Fibroblast of skin of right biceps (primary cell): ENCODE results near the gene OGFOD2.
A peak's percentile ranks its signal among the peaks of the same experiment; 100 is the strongest.

Source experiments
- DNase-seq: peaks from one replicate; pipeline ENCODE4 v3.0.0-alpha.2; 2013

The OGFOD2 gene

DNA sequence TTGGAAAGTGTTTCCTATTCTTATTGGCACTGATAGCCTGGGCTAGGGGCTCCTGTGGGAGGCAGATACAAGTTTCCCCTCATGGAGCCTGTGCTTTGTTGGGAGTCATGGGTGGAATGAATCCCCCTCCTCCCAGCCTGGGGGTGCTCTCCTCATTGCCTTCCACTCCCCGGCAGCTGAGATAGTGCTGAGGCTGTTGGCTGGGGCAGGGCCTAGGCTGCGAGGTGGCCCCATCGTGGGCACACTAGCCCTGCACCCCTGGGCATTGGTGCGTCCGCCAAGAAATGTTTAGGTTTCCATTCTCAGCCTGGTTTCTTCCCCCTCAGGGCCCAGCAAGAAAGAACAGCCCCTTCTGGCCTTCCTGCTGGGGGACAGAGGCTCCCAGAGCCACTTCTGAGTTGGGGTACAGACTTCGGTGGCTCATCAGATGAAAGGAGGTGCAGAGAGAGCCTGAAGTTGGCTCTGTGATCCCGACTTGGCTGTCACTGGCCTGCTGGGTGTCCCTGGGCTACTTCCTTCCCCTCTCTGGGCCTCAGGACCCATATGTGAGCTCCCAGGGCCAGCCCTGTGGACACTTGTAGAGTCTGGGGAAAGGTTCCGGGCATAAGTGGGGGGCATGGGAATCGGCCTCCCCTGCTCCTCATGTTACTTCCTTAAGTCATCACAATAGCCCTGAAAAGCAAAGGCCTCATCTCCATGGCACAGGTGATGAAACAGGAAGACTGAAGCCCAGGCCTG is 2.8 kb downstream of the OGFOD2 start:
- no peak for DNase-seq

GRCh38 chr12:122978507-122978955 is 3.5 kb downstream of the OGFOD2 start:
- no peak for DNase-seq

DNA sequence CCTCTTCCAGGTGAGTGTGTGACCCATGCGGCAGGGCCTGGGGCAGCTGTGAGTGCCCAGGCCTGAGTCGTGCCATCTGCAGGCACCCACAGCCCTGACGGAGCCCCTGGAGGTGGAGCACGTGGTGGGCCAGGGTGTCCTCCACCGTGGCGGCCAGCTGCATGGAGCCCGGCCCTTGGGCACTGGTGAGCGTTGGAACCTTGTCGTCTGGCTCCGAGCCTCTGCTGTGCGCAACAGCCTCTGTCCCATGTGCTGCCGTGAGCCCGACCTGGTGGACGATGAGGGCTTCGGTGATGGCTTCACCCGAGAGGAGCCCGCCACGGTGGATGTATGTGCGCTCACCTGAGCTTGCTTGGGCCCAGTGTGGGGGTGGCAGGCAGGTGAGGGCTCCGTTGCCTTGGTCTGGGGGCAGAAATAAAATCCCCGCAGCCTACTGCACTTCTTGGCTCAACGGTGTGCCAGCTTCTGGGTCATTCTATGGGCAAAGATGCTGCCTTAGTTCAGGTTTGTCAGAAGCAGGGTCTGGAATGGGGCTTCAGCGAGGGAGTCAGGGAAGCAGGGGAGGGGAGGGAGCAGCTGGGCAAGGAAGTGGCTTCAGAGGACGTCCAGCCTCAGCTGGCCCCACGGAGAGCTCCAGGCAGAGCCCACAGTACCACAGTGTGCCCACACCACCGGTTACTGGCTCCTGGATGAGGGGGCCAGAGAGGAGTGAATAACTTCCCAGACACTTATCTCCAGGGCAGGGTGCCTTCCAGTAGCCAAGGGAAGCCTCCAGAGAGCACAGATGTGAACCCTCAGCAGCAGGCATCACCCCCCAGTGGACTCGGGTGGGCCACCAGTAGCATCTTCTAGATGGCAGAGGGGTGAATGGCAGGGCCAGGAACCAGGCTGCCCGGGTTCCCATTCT is 4.2 kb downstream of the OGFOD2 start:
- DNase-seq, result no peak

DNA sequence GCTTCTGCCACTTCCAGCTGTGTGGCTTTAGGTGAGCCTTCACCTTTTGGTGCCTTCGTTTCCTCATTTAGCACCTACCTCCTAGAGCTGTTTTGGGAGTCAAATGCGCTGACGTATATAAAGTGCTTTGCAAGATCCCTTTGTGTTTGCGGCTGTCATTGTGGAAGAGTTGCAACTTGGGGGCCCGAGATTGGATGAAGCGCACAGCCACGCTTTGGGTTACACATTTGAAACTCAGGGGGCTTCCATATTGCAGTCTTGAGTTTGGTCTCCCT is 4.8 kb downstream of the OGFOD2 start:
- no peak for DNase-seq

DNA sequence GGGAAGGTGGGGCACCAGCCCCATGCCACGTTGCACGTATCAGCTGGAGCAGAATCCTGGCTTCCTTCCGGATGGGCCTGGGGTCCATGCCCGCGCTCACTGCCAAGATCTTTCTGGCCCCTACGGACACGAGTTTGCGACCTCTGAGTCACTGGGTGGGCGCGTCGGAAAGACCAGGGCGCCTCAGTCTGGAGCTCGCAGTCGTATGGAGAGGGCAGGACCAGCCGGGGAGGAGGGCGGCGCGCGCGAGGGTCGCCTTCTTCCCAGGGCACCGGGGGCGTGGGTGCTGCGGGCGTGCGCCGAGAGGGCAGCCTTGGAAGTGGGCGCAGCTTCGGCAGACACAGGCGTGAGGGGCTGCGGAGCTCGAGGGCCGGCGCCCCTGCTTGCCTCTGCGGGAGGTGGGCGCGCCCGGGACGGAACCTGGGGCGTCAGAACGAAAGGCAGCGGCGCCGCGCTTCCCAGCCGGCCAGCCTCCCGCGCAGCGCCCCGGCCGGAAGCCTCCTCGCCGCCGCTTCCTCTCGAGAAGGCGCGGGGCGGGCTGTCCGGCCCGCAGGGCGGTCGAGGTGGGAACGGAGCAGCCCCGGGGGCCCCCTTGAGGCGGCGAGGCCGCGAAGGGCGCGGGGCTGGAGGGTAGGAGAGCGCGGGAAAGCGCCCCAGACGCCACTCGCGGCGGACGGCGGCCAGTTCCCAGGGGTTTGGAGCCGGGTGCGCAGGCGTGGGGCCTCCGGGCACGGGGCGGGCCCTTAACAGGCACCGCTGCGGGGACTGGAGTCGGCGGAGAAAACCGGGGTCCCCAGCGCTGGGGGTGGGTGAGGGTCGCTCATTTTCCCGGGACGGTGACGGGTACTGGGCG is 5.4 kb downstream of the OGFOD2 start, which contains the start of gene ARL6IP4:
Gene ARL6IP4, plus strand, starts transcription at position 499 of the 853 bp plus-strand sequence. CDS start 459 bp downstream, outside the sequence.
- peak; percentile 71 for DNase-seq

DNA sequence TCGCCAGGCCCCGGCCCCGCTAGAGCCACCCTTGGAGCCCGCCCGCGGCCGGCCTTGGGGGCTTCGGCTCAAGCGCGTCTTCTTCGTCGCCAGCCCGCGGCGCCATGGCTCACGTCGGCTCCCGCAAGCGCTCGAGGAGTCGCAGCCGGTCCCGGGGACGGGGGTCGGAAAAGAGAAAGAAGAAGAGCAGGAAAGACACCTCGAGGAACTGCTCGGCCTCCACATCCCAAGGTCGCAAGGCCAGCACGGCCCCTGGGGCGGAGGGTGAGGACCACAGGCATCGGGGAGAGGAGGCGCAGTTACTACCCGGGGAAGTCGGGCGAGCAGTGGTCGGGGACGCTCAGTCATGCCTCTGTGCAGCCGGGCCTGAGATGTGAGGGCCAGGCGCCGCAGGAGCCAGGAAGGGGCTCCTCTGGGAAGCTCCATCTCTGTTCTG is 6.0 kb downstream of the OGFOD2 start:
- DNase-seq, result no peak

DNA sequence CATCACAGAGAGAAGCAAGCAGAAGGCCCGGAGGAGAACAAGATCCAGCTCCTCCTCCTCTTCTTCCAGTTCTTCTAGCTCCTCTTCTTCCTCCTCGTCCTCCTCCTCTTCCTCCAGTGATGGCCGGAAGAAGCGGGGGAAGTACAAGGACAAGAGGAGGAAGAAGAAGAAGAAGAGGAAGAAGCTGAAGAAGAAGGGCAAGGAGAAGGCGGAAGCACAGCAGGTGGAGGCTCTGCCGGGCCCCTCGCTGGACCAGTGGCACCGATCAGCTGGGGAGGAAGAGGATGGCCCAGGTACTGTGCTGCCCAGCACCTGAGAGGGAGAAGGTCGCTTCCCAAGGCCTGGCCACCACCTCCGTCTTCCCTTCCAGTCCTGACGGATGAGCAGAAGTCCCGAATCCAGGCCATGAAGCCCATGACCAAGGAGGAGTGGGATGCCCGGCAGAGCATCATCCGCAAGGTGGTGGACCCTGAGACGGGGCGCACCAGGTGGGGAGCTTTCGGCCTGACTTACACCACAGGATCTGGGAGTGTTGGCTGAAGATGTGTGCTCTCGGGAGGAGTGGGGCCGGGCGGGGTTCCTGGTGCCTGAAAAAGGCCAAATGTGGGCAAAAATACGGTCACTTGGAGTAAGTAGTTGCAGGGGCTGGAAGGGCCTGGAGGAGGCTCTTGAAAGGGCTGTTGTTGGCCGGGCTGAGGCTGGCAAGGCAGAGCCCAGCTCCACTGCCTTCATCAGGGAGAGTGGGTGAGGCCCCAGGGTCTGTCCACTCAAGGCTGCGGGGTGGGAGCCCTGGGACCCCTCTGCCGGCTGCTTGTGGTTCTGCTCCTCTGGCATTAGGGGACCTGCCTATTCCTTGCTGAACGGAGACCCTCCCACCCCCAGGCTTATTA is 6.8 kb downstream of the OGFOD2 start:
- DNase-seq, result no peak

DNA sequence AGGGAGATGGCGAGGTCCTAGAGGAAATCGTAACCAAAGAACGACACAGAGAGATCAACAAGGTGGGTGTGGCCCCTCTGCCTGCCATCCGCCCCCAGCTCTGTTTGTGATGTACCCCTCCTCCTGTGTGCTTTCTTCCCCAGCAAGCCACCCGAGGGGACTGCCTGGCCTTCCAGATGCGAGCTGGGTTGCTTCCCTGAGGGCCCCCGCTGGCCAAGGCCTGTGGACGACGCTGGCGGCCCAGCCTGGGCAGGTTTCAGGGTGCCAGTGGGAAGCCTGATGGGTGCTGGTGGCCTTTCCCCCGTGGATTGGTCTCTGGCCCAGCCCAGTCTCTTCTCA is 7.4 kb downstream of the OGFOD2 start:
- no peak for DNase-seq

GRCh38 chr12:122982963-122983788 is 8.1 kb downstream of the OGFOD2 start:
- no peak for DNase-seq

DNA sequence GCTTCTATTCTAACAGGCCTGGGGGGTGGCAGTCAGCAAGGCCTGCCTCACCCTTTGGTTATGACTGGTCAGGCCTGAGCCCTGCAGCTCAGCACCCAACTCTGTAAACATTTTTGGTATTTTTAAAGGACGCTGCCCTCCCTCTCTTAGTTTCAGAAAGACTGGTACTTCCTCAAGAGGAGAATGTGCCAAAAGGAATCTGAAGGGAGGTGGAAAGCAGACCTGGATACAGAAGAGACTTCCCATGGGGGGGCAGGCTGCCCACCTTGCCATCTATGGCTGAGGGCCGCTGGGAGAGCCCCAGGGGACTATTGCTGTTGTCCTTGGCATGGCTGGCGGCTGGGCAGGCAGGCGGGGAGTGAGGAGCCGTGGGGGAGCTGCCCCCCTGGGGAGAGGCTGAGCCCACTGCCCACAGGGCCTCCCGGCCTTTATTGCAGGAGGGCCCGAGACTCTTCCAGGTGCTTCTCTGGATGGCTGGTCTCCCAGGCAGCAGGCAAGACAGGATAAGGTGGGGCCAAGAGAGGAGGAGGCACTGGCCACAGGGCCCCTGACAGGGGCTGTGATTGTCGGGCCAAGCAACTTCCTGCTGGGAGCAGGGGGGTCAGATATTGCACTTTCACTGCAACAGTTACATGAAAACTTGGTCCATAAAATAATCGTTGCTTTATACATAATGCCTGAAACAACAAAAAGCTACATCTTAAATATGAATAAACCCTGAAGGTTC is 8.9 kb downstream of the OGFOD2 start:
- no peak for DNase-seq

- no peak for DNase-seq
These were observed 9.7 kb downstream of the OGFOD2 start for GRCh38 chr12:122984612-122985337.

DNA sequence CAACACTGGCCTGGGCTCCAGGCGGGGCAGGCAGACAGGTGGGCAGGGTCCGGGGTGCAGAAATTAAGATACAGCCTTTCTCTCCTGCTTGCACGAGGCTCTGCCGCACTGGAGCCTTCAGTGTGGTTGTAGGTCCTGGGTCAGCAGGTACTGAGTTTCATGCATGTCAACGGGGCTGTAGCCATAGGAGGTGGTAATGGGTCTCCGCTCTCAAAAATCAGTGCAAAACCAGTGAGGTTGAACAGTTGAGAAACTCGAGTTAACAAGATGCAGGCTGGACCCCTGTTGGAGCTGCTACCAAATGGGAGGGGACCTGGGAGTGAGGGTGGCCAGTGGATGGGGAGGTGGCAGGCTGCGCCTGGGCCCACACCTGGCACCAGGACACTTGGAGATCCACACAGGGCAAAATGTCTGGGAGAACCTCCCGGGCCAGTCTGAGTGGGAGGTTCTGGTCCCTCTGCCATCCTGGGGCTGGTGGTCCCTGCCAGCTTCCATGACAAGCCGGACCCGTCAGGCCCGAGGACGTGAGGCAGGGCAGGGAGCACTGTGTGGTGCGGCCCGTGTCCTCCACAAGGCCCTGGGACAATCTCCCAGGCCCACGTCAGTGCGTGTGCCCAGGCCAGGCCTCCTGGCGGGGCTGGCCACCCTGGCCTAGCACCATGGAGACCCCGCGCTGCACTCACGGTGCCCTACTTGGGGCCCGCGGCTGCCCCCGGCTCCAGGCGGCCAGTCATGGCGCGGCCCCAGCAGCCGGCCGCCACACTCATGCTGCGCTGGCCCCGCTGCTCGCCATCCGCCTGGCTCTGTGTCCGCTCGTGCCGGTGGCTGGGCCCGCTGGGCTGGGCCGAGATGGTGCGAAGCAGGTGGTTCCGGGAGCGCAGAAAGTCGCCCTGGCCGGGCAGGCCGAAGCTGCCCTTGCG is 10.6 kb downstream of the OGFOD2 start:
- no peak for DNase-seq

DNA sequence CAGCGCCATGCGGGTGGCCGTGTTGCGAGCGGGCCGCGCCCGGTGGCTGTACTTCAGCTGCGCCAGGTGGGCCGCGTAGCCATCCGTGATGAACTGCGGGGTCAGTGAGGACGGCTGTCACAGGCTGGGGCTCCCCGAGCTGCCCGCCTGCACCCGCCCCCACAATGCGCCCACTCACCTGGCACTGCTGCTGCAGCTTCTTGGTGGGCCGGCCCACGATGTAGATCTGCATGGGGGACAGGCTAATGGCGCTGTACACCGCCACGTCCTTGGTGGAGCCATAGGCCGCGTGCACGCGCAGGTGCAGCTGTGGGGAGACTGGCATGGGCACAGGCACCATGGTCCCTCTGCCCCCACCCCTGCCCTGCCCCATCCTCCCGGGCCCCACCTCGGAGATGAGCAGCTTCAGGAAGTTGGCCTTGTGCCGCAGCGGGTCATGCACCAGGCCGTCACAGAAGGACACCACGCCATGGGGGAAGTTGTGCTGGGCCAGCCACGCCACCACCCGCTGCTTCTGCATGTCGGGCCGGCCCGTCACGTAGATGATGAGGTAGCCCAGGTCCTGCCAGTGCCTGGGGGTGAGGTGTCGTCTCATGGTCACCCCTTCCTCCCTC is 11.3 kb downstream of the OGFOD2 start:
- no peak for DNase-seq

- DNase-seq, result no peak
These were observed 12.3 kb downstream of the OGFOD2 start for GRCh38 chr12:122987086-122987951.

DNA sequence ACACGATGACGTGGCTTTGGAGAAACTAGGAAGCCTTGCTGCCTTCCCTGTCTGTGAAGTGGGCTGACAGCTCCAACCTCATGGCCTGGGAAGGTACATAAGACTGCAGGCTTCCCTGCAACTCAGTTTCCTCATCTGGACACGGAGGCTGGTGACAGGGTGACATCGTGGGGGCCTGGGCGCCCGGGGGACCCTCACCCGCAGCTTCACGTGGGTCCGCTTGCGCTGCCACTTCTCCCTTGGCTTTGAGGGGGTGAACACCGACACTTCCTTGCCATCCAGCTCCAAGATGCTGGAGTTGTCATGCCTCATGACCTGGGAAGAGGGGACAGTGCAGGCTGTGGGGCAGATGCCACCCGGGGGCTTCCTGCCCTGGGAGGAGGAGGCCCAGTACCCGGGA is 13.0 kb downstream of the OGFOD2 start:
- DNase-seq, result no peak

GRCh38 chr12:122988612-122989212 is 13.7 kb downstream of the OGFOD2 start:
- DNase-seq, result no peak
